ENCODE data around the gene MRPL4.

The MRPL4 gene

DNA sequence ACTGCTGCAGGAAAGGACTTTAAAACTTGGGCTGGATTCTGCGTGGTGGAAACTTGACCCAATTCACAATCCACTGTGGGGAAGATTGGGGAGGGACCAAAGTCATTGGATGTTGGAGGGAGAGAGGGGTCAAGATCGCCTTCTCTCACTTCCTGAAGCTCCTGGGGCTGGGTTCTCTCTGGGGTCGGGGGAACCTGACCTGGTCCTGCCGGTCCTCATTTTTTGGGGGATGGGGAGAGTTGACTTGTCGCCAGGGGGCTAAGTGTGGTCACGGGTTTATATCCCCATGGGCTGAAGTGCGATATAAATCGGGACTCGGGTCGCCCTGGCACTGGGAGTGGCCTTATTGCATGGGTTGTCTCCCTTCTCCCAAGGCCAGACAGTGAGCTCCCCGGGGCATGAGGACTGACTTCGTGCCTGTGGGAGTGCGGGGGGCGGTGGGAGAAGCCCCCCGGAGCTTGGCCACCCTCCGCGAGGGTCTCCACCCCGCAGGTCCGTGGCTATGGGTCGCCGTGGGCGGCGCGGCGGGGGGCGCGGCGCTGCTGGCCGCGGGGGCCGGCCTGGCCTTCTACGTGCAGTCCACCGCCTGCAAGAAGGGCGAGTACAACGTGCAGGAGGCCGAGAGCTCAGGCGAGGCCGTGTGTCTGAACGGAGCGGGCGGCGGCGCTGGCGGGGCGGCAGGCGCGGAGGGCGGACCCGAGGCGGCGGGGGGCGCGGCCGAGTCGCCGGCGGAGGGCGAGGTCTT, 44.0 kb downstream of the MRPL4 start:
- TF ChIP-seq, protein P1, sequence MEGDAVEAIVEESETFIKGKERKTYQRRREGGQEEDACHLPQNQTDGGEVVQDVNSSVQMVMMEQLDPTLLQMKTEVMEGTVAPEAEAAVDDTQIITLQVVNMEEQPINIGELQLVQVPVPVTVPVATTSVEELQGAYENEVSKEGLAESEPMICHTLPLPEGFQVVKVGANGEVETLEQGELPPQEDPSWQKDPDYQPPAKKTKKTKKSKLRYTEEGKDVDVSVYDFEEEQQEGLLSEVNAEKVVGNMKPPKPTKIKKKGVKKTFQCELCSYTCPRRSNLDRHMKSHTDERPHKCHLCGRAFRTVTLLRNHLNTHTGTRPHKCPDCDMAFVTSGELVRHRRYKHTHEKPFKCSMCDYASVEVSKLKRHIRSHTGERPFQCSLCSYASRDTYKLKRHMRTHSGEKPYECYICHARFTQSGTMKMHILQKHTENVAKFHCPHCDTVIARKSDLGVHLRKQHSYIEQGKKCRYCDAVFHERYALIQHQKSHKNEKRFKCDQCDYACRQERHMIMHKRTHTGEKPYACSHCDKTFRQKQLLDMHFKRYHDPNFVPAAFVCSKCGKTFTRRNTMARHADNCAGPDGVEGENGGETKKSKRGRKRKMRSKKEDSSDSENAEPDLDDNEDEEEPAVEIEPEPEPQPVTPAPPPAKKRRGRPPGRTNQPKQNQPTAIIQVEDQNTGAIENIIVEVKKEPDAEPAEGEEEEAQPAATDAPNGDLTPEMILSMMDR (IDR thresholded peaks at IDR 0.05; ENCODE audit: low read length), result no peak
- TF ChIP-seq EZH2 (IDR thresholded peaks at IDR 0.05; ENCODE audit: borderline replicate concordance, low read length), result no peak
- Histone ChIP-seq H3K36me3 (ENCODE audit: insufficient read depth, low read length) (no peaks in the 10 kb centered on the region), H2AFZ (ENCODE audit: low read length) (peak overlapping the region; percentile 28; the same call in 1 of the 2 replicates), H3K9ac (ENCODE audit: low read length) (peak overlapping the region; percentile 10; the same call in 1 of the 2 replicates), H3K4me3 (ENCODE audit: low read depth, low read length, poor library complexity, severe bottlenecking) (peak overlapping the region; percentile 52), H3K4me1 (ENCODE audit: insufficient read depth, low read length, severe bottlenecking) (peaks cover 23% of the 10 kb centered on the region), H3K4me2 (ENCODE audit: low read length) (peak overlapping the region; percentile 60), H4K20me1 (ENCODE audit: insufficient read depth, low read length) (no peaks in the 10 kb centered on the region), H3K27ac (ENCODE audit: low read depth, low read length, poor library complexity, severe bottlenecking) (no peak overlapping the region), H3K9me2 (ENCODE audit: low read depth, low read length) (no peaks in the 10 kb centered on the region), H3F3A (ENCODE audit: insufficient read depth, low read length) (no peaks in the 10 kb centered on the region), H3K79me2 (ENCODE audit: insufficient read depth, low read length) (no peaks in the 10 kb centered on the region), H3K9me3 (ENCODE audit: low read length) (no peaks in the 10 kb centered on the region), H3K27me3 (ENCODE audit: insufficient read depth, low read length) (no peaks in the 10 kb centered on the region; the same call in 1 of the 2 replicates)

DNA sequence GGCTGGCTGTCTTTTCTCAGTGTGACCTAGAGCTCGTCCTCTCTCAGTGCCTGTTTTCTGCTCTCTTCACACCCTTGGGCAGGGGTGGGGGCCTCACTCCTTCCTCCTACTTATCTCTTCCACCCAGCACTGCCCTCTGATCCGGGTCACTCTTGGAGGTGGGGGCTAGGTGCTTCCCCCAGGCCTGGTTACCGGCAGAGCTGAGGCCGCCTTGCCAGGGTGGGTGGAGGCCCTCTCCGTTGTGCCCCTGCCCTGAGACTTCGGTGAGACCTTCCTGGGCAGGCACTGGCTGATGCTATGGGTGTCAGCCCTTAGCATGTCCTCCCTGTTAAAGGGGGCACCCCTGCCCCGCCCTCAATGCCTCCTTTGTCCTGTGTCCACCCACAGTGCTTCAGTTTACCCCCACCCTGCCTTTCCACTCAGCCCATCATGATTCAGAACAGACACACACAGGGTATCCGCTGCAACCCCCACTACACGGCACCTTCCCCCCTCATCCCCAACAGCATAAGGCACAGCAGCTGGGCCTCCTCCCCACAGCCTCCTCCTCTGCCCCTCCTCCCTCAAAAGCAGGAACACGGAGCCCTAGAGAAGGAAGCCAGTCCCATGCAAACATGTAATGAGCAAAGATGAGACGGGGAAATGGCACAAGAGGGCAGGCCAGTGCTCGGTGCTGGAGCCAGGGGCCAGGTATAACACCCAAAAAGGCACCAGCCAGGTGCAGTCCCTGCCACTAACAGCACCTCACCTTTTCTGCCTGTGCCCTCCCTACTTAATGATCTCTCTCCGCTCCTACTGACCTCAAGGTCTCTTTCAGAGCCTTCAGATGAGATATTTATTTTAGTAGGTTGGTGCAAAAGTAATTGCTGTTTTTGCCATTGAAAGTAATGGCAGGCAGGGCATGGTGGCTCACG, 47.8 kb downstream of the MRPL4 start:
- Histone ChIP-seq H3K27ac (ENCODE audit: low read depth, low read length, poor library complexity, severe bottlenecking) (no peak overlapping the region), H3K9me2 (ENCODE audit: low read depth, low read length) (no peaks in the 10 kb centered on the region), H3K4me2 (ENCODE audit: low read length) (no peak overlapping the region), H3K4me1 (ENCODE audit: insufficient read depth, low read length, severe bottlenecking) (peaks cover 10% of the 10 kb centered on the region), H3K79me2 (ENCODE audit: insufficient read depth, low read length) (no peaks in the 10 kb centered on the region), H3K4me3 (ENCODE audit: low read depth, low read length, poor library complexity, severe bottlenecking) (no peak overlapping the region), H3K36me3 (ENCODE audit: insufficient read depth, low read length) (peaks cover 6% of the 10 kb centered on the region), H3K27me3 (ENCODE audit: insufficient read depth, low read length) (no peaks in the 10 kb centered on the region; the same call in 1 of the 2 replicates), H4K20me1 (ENCODE audit: insufficient read depth, low read length) (no peaks in the 10 kb centered on the region), H3F3A (ENCODE audit: insufficient read depth, low read length) (no peaks in the 10 kb centered on the region), H3K9me3 (ENCODE audit: low read length) (no peaks in the 10 kb centered on the region), H2AFZ (ENCODE audit: low read length) (no peak overlapping the region), H3K9ac (ENCODE audit: low read length) (no peak overlapping the region)
- no peak for TF ChIP-seq EZH2 (IDR thresholded peaks at IDR 0.05; ENCODE audit: borderline replicate concordance, low read length)
- TF ChIP-seq, protein P1 (IDR thresholded peaks at IDR 0.05; ENCODE audit: low read length), result no peak

DNA sequence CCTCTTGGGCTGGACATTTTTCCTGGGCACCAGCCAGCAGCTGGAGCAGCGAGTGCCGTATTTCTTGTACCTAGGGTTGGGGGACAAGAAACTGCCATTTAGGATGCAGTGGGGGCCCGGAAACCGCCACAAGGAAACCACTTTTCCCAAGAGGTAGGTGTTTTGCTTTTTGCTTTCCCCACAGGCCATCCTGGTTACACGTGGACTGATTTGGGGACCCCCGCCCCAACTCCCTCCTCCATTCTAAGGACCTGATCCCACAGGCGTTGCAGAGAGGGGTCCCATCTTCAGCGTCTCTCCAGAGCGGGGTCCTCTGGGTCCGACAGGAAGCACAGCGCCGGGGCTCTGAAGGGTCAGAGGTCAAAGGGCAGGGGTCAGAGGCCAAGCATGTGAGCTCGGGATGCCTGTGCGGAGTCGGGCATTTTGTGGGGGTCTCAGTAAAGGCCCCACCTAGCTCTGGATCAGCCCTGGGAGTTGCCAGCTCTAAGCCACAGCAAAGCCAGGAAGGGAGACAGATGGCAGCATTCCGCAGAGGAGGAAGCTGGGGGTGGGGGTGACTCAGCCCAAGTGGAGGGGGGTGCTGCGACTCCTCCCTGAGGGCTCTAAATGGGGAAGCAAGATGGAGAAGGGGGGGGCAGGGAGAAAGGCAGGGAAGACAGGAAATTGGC, 53.3 kb downstream of the MRPL4 start:
- H3K79me2 ChIP-seq (ENCODE audit: insufficient read depth, low read length), result no peaks in the 10 kb centered on the region
- H2AFZ ChIP-seq (ENCODE audit: low read length), result no peak overlapping the region
- no peaks in the 10 kb centered on the region for H3K4me1 ChIP-seq (ENCODE audit: insufficient read depth, low read length, severe bottlenecking)
- no peaks in the 10 kb centered on the region for H3F3A ChIP-seq (ENCODE audit: insufficient read depth, low read length)
- no peak overlapping the region for H3K4me2 ChIP-seq (ENCODE audit: low read length)
- H3K9ac ChIP-seq (ENCODE audit: low read length), result no peak overlapping the region
- H3K9me2 ChIP-seq (ENCODE audit: low read depth, low read length), result no peaks in the 10 kb centered on the region
- no peaks in the 10 kb centered on the region for H3K27me3 ChIP-seq (ENCODE audit: insufficient read depth, low read length)
- no peaks in the 10 kb centered on the region for H4K20me1 ChIP-seq (ENCODE audit: insufficient read depth, low read length)
- no peak overlapping the region for H3K4me3 ChIP-seq (ENCODE audit: low read depth, low read length, poor library complexity, severe bottlenecking)
- no peak overlapping the region for H3K27ac ChIP-seq (ENCODE audit: low read depth, low read length, poor library complexity, severe bottlenecking)
- H3K9me3 ChIP-seq (ENCODE audit: low read length), result no peaks in the 10 kb centered on the region
- H3K36me3 ChIP-seq (ENCODE audit: insufficient read depth, low read length), result peaks cover 18% of the 10 kb centered on the region
- TF ChIP-seq, protein P1 (IDR thresholded peaks at IDR 0.05; ENCODE audit: low read length), result no peak
- TF ChIP-seq EZH2 (IDR thresholded peaks at IDR 0.05; ENCODE audit: borderline replicate concordance, low read length), result no peak

All from OCI-LY1 (cell line).